Loucy (cell line): ENCODE results near the gene SMIM14.

ENCODE experiments used
- H2AFZ ChIP-seq: fragments of 200-600 bp; sonication (generic); 2 replicates; pipeline ENCODE4 v1.6.0; 2016; ENCODE audit warnings: antibody characterized with exemption, mild to moderate bottlenecking, low read length, moderate library complexity
- H3F3A ChIP-seq: fragments of 200-600 bp; 2 replicates; pipeline ENCODE4 v1.6.0; 2016; ENCODE audit warnings: antibody characterized with exemption, low read depth, mild to moderate bottlenecking
- H3K27me3 ChIP-seq: fragments of 200-600 bp; sonication (generic); 2 replicates; pipeline ENCODE4 v1.6.1; 2014; ENCODE audit warnings: low read length, mild to moderate bottlenecking; ENCODE audit not compliant: insufficient read depth, poor library complexity, severe bottlenecking
- H3K36me3 ChIP-seq: fragments of 200-600 bp; sonication (generic); 2 replicates; pipeline ENCODE4 v1.6.1; 2016; ENCODE audit warnings: low read length; ENCODE audit not compliant: insufficient read depth
- H3K4me1 ChIP-seq: fragments of 200-600 bp; sonication (generic); 2 replicates; pipeline ENCODE4 v1.5.1; 2014; ENCODE audit warnings: low read length, mild to moderate bottlenecking; ENCODE audit not compliant: insufficient read depth, poor library complexity, severe bottlenecking
- H3K4me2 ChIP-seq: fragments of 200-600 bp; sonication (generic); 2 replicates; pipeline ENCODE4 v1.6.0; 2014; ENCODE audit warnings: antibody characterized with exemption, low read length, low read depth, mild to moderate bottlenecking; ENCODE audit not compliant: poor library complexity, severe bottlenecking
- H3K4me3 ChIP-seq: fragments of 200-600 bp; sonication (generic); 2 replicates; pipeline ENCODE4 v1.5.1; 2014; ENCODE audit warnings: low read length, mild to moderate bottlenecking, mixed read lengths; ENCODE audit not compliant: poor library complexity, severe bottlenecking
- H3K79me2 ChIP-seq: fragments of 200-600 bp; sonication (generic); 2 replicates; pipeline ENCODE4 v1.6.1; 2014; ENCODE audit warnings: low read length; ENCODE audit not compliant: insufficient read depth
- H3K9ac ChIP-seq: fragments of 200-600 bp; sonication (generic); 2 replicates; pipeline ENCODE4 v1.6.0; 2014; ENCODE audit warnings: mild to moderate bottlenecking, low read depth, low read length, moderate library complexity; ENCODE audit not compliant: poor library complexity, severe bottlenecking
- H3K9me2 ChIP-seq: fragments of 200-600 bp; sonication (generic); replicated peaks from 2 replicates; pipeline ENCODE4 v1.6.1; 2016; ENCODE audit warnings: low read depth, low read length, mixed read lengths
- H3K9me3 ChIP-seq: fragments of 200-600 bp; sonication (generic); 2 replicates; pipeline ENCODE4 v1.6.1; 2014; ENCODE audit warnings: mild to moderate bottlenecking, antibody characterized with exemption, low read length, low read depth; ENCODE audit not compliant: insufficient read depth
- H4K20me1 ChIP-seq: fragments of 200-600 bp; sonication (generic); 2 replicates; pipeline ENCODE4 v1.6.0; 2014; ENCODE audit warnings: antibody characterized with exemption, low read length, mild to moderate bottlenecking; ENCODE audit not compliant: insufficient read depth, poor library complexity, severe bottlenecking
- CTCF ChIP-seq: fragments of 200-600 bp; sonication (generic); conservative IDR thresholded peaks from 2 replicates; pipeline ENCODE4 v1.5.1; 2014; ENCODE audit warnings: mild to moderate bottlenecking, antibody characterized with exemption, low read length
- EZH2phosphoT487 ChIP-seq: fragments of 200-600 bp; IDR thresholded peaks from 2 replicates; pipeline ENCODE4 v1.6.1; 2018; ENCODE audit warnings: antibody characterized with exemption, mild to moderate bottlenecking, moderate library complexity, borderline replicate concordance

SMIM14 gene

GRCh38 chr4:39637221-39637585 is 1.5 kb downstream of the SMIM14 start:
- no peaks in the 10 kb centered on the region for H3F3A ChIP-seq
- H3K4me1 ChIP-seq, result peaks cover 16% of the 10 kb centered on the region
- TF ChIP-seq EZH2phosphoT487, result no peak
- TF ChIP-seq CTCF, result no peak
- no peaks in the 10 kb centered on the region for H3K9me3 ChIP-seq
- no peaks in the 10 kb centered on the region for H3K27me3 ChIP-seq
- peak overlapping the region; percentile 81 for H3K4me3 ChIP-seq
- no peaks in the 10 kb centered on the region for H4K20me1 ChIP-seq
- no peaks in the 10 kb centered on the region for H3K79me2 ChIP-seq
- H3K9ac ChIP-seq, result peak overlapping the region; percentile 69
- H3K9me2 ChIP-seq, result no peaks in the 10 kb centered on the region
- peak overlapping the region; percentile 96 for H3K4me2 ChIP-seq
- H2AFZ ChIP-seq, result peak overlapping the region; percentile 85
- H3K36me3 ChIP-seq, result no peaks in the 10 kb centered on the region

- no peak; the same call in 1 of the 2 replicates for TF ChIP-seq CTCF
- TF ChIP-seq EZH2phosphoT487, result no peak
- Histone ChIP-seq H3K9me2 (no peaks in the 10 kb centered on the region), H3K27me3 (no peaks in the 10 kb centered on the region), H3F3A (no peaks in the 10 kb centered on the region), H3K4me1 (peaks cover 16% of the 10 kb centered on the region), H3K79me2 (no peaks in the 10 kb centered on the region), H3K4me3 (peak overlapping the region; percentile 81), H3K36me3 (no peaks in the 10 kb centered on the region), H3K4me2 (peak overlapping the region; percentile 96), H4K20me1 (no peaks in the 10 kb centered on the region), H3K9me3 (no peaks in the 10 kb centered on the region), H3K9ac (peak overlapping the region; percentile 69), H2AFZ (peak overlapping the region; percentile 85; the same call in 1 of the 2 replicates)
Measured at GRCh38 chr4:39636531-39637184, 2.0 kb downstream of the SMIM14 start.

GRCh38 chr4:39635023-39635422 is 3.6 kb downstream of the SMIM14 start:
- peaks cover 16% of the 10 kb centered on the region for H3K4me1 ChIP-seq
- no peaks in the 10 kb centered on the region for H3K9me2 ChIP-seq
- no peak overlapping the region for H3K4me3 ChIP-seq
- H2AFZ ChIP-seq, result no peak overlapping the region
- no peaks in the 10 kb centered on the region for H4K20me1 ChIP-seq
- TF ChIP-seq EZH2phosphoT487, result no peak
- TF ChIP-seq CTCF, result no peak
- H3K36me3 ChIP-seq, result no peaks in the 10 kb centered on the region
- no peaks in the 10 kb centered on the region for H3K9me3 ChIP-seq
- no peaks in the 10 kb centered on the region for H3K27me3 ChIP-seq
- no peak overlapping the region for H3K9ac ChIP-seq
- no peaks in the 10 kb centered on the region for H3F3A ChIP-seq
- H3K79me2 ChIP-seq, result no peaks in the 10 kb centered on the region
- H3K4me2 ChIP-seq, result no peak overlapping the region
